ENCODE measurements around the gene RAP1GAP.

RAP1GAP gene

DNA sequence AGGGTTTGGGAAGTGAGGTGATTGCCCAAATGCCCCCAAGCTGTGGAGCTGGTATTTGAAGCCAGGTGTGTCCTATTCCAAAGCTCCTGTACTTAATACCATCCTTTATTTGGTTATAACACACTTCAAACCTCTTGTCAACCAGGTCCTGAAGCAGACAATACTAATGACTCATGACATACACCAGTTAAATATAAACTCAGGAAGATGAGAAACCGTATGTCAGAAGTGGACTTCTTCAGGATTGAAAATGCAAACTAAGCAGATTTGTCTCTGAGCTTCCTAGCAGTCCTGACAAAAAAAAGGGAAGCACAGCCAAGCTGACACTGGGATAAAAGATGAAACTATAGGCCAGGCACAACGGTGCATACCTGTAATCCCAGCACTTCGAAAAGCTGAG is 89.4 kb downstream of the RAP1GAP start:
- H3K36me3 ChIP-seq (ENCODE audit: control insufficient read depth, insufficient read depth, low read length) = no peaks in the 10 kb centered on the region
- peaks cover 5% of the 10 kb centered on the region; the same call in 1 of the 2 replicates for H3K27me3 ChIP-seq (ENCODE audit: control insufficient read depth, insufficient read depth, low read length)
- H3K27ac ChIP-seq (ENCODE audit: low read depth, low read length) = no peak overlapping the region
- no peaks in the 10 kb centered on the region for H3K9me3 ChIP-seq (ENCODE audit: control insufficient read depth, insufficient read depth, low read length)
- H3K4me3 ChIP-seq (ENCODE audit: low read depth, low read length) = no peak overlapping the region
- peaks cover 9% of the 10 kb centered on the region; the same call in 1 of the 2 replicates for H3K4me1 ChIP-seq (ENCODE audit: control insufficient read depth, insufficient read depth, low read length)
- no peak overlapping the region for H3K9ac ChIP-seq (ENCODE audit: low read depth, low read length)

GRCh38 chr1:21577933-21578332 is 91.2 kb downstream of the RAP1GAP start:
- Histone ChIP-seq H3K27me3 (ENCODE audit: control insufficient read depth, insufficient read depth, low read length) (no peaks in the 10 kb centered on the region), H3K9ac (ENCODE audit: low read depth, low read length) (no peak overlapping the region), H3K4me3 (ENCODE audit: low read depth, low read length) (no peak overlapping the region), H3K4me1 (ENCODE audit: control insufficient read depth, insufficient read depth, low read length) (peaks cover 21% of the 10 kb centered on the region), H3K9me3 (ENCODE audit: control insufficient read depth, insufficient read depth, low read length) (no peaks in the 10 kb centered on the region), H3K27ac (ENCODE audit: low read depth, low read length) (no peak overlapping the region), H3K36me3 (ENCODE audit: control insufficient read depth, insufficient read depth, low read length) (no peaks in the 10 kb centered on the region)

GRCh38 chr1:21577324-21577723 is 91.8 kb downstream of the RAP1GAP start:
- Histone ChIP-seq H3K4me1 (ENCODE audit: control insufficient read depth, insufficient read depth, low read length) (peaks cover 21% of the 10 kb centered on the region), H3K36me3 (ENCODE audit: control insufficient read depth, insufficient read depth, low read length) (no peaks in the 10 kb centered on the region; the same call in 1 of the 2 replicates), H3K4me3 (ENCODE audit: low read depth, low read length) (no peak overlapping the region), H3K27ac (ENCODE audit: low read depth, low read length) (no peak overlapping the region), H3K9ac (ENCODE audit: low read depth, low read length) (no peak overlapping the region), H3K9me3 (ENCODE audit: control insufficient read depth, insufficient read depth, low read length) (no peaks in the 10 kb centered on the region), H3K27me3 (ENCODE audit: control insufficient read depth, insufficient read depth, low read length) (no peaks in the 10 kb centered on the region)

DNA sequence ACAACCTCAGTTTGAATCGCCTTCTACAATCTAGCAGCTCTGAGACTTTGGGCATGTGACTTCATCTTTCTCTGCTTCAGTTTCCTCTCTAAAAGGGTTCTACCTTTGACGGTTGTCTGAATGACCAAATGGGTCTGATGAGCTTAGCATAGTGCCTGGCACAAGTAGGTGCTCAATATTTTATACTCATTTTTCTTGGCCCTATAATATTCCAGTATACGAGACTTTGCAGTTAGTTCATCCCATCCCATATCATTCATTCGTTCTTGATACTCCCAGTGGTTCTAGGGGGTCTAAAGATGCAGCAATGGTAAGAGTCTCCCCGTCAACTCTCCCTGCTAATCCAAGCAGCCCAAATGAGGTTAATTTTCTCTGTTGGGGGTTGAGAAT is 92.4 kb downstream of the RAP1GAP start:
- H3K36me3 ChIP-seq (ENCODE audit: control insufficient read depth, insufficient read depth, low read length) = no peaks in the 10 kb centered on the region; the same call in 1 of the 2 replicates
- H3K27ac ChIP-seq (ENCODE audit: low read depth, low read length) = no peak overlapping the region
- H3K27me3 ChIP-seq (ENCODE audit: control insufficient read depth, insufficient read depth, low read length) = no peaks in the 10 kb centered on the region
- H3K4me3 ChIP-seq (ENCODE audit: low read depth, low read length) = no peak overlapping the region
- no peaks in the 10 kb centered on the region for H3K9me3 ChIP-seq (ENCODE audit: control insufficient read depth, insufficient read depth, low read length)
- peaks cover 21% of the 10 kb centered on the region for H3K4me1 ChIP-seq (ENCODE audit: control insufficient read depth, insufficient read depth, low read length)
- H3K9ac ChIP-seq (ENCODE audit: low read depth, low read length) = no peak overlapping the region

DNA sequence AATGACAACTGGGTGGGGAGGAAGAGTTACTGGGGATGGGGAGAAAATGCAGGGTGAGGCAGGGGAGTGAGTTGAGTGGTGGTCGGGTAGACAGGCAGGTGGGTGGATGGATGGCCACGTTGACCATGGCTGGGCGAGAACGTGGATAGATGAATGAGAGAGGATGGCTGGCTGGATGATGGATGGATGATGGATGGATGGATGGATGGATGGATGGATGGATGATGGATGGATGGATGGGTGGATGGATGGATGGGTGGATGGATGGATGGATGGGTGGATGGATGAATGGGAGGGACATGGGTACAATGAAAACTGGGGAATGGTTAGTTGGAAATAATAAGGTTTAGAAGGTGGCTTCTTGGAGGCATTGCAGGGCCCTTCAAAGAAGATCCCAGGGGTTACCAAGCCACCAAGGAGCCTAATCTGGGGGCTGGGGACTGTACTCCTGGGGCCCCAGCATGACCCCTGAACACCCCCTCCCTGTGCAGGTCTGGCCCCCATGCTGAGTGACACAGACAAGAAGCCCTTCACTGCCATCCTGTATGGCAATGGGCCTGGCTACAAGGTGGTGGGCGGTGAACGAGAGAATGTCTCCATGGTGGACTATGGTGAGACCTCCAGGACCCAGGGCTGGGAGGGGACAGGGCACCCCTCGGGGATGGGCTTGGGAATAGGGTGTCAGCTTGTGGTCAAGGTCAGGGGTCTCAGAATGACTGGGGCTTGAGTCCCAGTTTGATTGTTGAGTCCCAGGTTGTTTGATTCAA is 92.9 kb downstream of the RAP1GAP start:
- no peak overlapping the region for H3K27ac ChIP-seq (ENCODE audit: low read depth, low read length)
- no peaks in the 10 kb centered on the region for H3K27me3 ChIP-seq (ENCODE audit: control insufficient read depth, insufficient read depth, low read length)
- H3K4me3 ChIP-seq (ENCODE audit: low read depth, low read length) = no peak overlapping the region
- H3K9ac ChIP-seq (ENCODE audit: low read depth, low read length) = no peak overlapping the region
- peaks cover 21% of the 10 kb centered on the region for H3K4me1 ChIP-seq (ENCODE audit: control insufficient read depth, insufficient read depth, low read length)
- H3K9me3 ChIP-seq (ENCODE audit: control insufficient read depth, insufficient read depth, low read length) = no peaks in the 10 kb centered on the region
- H3K36me3 ChIP-seq (ENCODE audit: control insufficient read depth, insufficient read depth, low read length) = no peaks in the 10 kb centered on the region; the same call in 1 of the 2 replicates

DNA sequence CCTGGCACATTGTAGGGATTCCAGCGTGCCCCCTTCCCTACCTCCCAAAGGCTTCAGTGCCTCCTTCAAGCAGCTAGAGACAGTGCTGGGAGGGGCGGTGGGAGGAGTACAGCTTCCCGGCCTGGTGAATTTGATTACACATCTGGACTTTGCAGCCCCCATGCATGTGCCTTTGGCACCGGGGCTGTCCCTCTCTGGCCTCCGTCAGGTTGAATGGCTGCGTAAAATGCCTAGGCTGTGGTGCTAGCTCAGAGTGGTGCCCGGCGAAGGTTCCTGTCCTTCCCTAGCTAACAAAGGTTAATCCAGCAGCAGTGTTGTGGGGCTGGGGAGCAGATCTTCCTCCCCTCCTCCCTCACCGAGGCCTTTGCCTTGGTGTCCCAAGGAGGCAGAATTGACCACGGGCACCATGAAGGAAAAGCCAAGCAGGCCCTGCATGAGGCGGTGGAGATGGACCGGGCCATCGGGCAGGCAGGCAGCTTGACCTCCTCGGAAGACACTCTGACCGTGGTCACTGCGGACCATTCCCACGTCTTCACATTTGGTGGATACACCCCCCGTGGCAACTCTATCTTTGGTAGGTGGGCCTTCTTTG is 93.7 kb downstream of the RAP1GAP start:
- Histone ChIP-seq H3K27me3 (ENCODE audit: control insufficient read depth, insufficient read depth, low read length) (no peaks in the 10 kb centered on the region), H3K9ac (ENCODE audit: low read depth, low read length) (no peak overlapping the region), H3K36me3 (ENCODE audit: control insufficient read depth, insufficient read depth, low read length) (peaks cover 5% of the 10 kb centered on the region), H3K4me3 (ENCODE audit: low read depth, low read length) (no peak overlapping the region), H3K4me1 (ENCODE audit: control insufficient read depth, insufficient read depth, low read length) (peaks cover 21% of the 10 kb centered on the region), H3K9me3 (ENCODE audit: control insufficient read depth, insufficient read depth, low read length) (no peaks in the 10 kb centered on the region), H3K27ac (ENCODE audit: low read depth, low read length) (no peak overlapping the region)

- Histone ChIP-seq H3K4me3 (ENCODE audit: low read depth, low read length) (no peak overlapping the region), H3K27ac (ENCODE audit: low read depth, low read length) (peak overlapping the region; percentile 83), H3K4me1 (ENCODE audit: control insufficient read depth, insufficient read depth, low read length) (peaks cover 21% of the 10 kb centered on the region), H3K9ac (ENCODE audit: low read depth, low read length) (no peak overlapping the region), H3K27me3 (ENCODE audit: control insufficient read depth, insufficient read depth, low read length) (no peaks in the 10 kb centered on the region), H3K36me3 (ENCODE audit: control insufficient read depth, insufficient read depth, low read length) (peaks cover 8% of the 10 kb centered on the region), H3K9me3 (ENCODE audit: control insufficient read depth, insufficient read depth, low read length) (no peaks in the 10 kb centered on the region)
These were observed 94.5 kb downstream of the RAP1GAP start for GRCh38 chr1:21574466-21575151.

GRCh38 chr1:21573971-21574465 is 95.1 kb downstream of the RAP1GAP start:
- H3K4me3 ChIP-seq (ENCODE audit: low read depth, low read length) = no peak overlapping the region
- no peak overlapping the region for H3K9ac ChIP-seq (ENCODE audit: low read depth, low read length)

GRCh38 chr1:21573475-21573874 is 95.7 kb downstream of the RAP1GAP start:
- Histone ChIP-seq H3K9ac (ENCODE audit: low read depth, low read length) (no peak overlapping the region), H3K27me3 (ENCODE audit: control insufficient read depth, insufficient read depth, low read length) (no peaks in the 10 kb centered on the region), H3K4me1 (ENCODE audit: control insufficient read depth, insufficient read depth, low read length) (peaks cover 21% of the 10 kb centered on the region), H3K27ac (ENCODE audit: low read depth, low read length) (peak overlapping the region; percentile 83), H3K9me3 (ENCODE audit: control insufficient read depth, insufficient read depth, low read length) (no peaks in the 10 kb centered on the region), H3K4me3 (ENCODE audit: low read depth, low read length) (no peak overlapping the region), H3K36me3 (ENCODE audit: control insufficient read depth, insufficient read depth, low read length) (peaks cover 8% of the 10 kb centered on the region)

More at GRCh38 chr1:21573971-21574465, 95.1 kb downstream of the RAP1GAP start:
- peaks cover 21% of the 10 kb centered on the region for H3K4me1 ChIP-seq (ENCODE audit: control insufficient read depth, insufficient read depth, low read length)
- no peaks in the 10 kb centered on the region for H3K9me3 ChIP-seq (ENCODE audit: control insufficient read depth, insufficient read depth, low read length)
- H3K27me3 ChIP-seq (ENCODE audit: control insufficient read depth, insufficient read depth, low read length) = no peaks in the 10 kb centered on the region
- peak overlapping the region; percentile 83 for H3K27ac ChIP-seq (ENCODE audit: low read depth, low read length)
- peaks cover 8% of the 10 kb centered on the region for H3K36me3 ChIP-seq (ENCODE audit: control insufficient read depth, insufficient read depth, low read length)

- Histone ChIP-seq H3K9ac (ENCODE audit: low read depth, low read length) (no peak overlapping the region), H3K4me3 (ENCODE audit: low read depth, low read length) (no peak overlapping the region), H3K9me3 (ENCODE audit: control insufficient read depth, insufficient read depth, low read length) (no peaks in the 10 kb centered on the region), H3K27me3 (ENCODE audit: control insufficient read depth, insufficient read depth, low read length) (no peaks in the 10 kb centered on the region), H3K27ac (ENCODE audit: low read depth, low read length) (no peak overlapping the region), H3K36me3 (ENCODE audit: control insufficient read depth, insufficient read depth, low read length) (peaks cover 12% of the 10 kb centered on the region), H3K4me1 (ENCODE audit: control insufficient read depth, insufficient read depth, low read length) (peaks cover 21% of the 10 kb centered on the region)
These were observed 96.4 kb downstream of the RAP1GAP start for GRCh38 chr1:21572735-21573277.

Measured in HUES48 (cell line).